ENCODE data around the gene MCM5.
A peak's percentile ranks its signal among the peaks of the same experiment; 100 is the strongest.

The MCM5 gene

DNA sequence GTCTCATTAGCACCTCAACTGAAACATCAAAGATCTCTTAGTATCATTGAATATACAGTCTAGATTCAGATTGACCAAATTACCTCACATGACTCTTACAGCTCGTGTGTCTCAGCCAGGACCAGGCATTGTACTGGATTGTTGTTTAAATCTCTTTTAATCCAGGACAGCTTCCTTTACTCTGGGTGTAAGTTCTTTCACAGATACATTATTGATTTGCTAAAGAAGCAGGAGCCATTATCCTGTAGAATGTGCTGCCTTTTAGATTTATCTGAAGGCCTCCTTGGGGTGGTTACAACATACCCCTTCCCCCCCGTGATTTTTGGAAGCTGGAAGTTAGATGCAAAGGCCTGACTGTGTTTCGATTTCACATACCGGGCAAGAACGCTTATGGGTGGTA is 4.2 kb downstream of the MCM5 start:
- no peak for DNase-seq

DNA sequence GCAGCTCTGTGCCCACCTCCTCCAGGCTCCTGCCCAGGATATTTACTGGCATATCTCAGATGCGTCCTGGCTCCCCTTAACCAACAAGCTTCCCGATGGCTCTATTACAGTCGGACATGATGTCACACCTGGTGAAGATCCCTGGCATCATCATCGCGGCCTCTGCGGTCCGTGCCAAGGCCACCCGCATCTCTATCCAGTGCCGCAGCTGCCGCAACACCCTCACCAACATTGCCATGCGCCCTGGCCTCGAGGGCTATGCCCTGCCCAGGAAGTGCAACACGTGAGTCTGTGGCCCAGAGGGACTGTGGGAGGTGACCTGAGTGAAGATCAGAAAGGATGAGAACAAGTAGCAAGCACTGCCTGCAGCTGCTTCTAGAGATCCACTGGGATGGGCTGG is 6.5 kb downstream of the MCM5 start:
- no peak for DNase-seq

GRCh38 chr22:35407362-35407761 is 7.4 kb downstream of the MCM5 start:
- DNase-seq, result no peak

DNA sequence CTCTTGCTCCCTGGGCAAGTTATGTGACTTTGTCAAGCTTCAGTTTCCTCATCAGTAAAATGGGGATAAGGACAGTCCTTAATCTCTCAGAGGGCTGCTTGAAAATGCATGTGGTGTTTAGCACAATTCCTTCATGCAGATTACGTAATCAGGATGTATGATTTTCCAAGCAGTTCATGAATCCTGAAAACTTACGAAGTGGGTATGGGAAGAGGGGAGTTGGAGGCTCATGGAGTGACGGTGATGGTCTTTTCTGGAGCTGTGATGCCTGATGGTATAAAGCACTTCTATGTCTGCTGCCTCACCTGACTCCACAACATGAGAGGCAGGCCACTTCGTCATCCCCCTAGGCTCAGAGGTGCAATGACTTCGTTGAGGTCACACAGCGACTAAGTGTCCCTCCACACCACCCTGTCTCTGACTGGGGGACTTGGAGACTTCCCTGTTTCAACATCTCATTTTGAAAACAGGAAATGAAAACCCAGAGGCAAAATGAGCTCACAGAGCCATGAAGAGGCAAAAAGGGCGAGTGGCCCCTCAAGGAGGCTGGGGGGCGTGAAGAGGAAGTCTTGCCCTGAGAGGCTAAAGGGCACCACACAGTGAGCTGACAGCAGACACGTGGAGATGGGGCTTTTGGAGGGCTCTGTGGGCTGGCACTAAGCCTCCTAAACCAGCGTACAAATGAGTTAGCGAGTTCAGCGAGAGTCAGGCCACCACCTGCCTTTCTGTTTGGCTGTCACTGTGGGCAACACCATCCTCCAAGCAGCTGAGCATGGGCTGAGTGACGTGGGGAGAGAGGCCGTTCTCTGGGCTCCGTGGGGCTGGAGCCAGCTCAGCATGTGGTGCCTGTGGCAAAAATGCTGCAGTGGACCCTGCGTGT is 10.1 kb downstream of the MCM5 start:
- DNase-seq, result peak; percentile 65

DNA sequence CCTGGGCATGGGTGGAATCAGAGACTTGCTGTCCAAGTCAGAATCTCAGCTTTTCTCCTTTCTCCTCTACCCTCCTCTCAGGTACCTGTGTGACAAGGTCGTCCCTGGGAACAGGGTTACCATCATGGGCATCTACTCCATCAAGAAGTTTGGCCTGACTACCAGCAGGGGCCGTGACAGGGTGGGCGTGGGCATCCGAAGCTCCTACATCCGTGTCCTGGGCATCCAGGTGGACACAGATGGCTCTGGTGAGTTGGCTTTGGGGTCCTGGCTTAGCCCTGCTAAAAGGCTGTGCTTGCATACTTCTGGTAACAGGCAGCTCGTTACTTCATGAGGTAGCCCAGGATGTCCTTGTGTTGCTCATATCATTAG is 10.7 kb downstream of the MCM5 start:
- no peak for DNase-seq

DNA sequence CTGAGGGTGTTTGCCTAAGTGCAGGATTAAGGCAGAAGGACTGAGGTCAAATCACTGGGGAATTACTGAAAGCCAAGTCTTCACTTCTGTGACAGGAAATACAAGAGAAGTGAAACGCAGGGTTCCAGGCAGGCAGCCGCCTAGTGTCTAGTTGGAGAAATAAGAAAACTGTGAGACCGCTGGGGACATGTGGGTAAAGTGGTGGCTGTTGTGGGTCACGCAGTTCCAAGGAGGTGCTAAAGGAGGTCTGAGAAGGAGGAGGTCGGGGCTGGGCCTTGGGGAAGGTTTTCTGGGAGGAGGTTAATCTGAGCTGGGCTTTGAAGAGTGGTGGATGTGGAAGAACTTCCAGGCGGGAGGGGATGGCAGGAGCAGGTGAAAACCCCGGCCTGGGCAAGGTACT is 11.2 kb downstream of the MCM5 start:
- no peak for DNase-seq

- DNase-seq, result no peak
These were observed 13.7 kb downstream of the MCM5 start for GRCh38 chr22:35413624-35414023.

DNA sequence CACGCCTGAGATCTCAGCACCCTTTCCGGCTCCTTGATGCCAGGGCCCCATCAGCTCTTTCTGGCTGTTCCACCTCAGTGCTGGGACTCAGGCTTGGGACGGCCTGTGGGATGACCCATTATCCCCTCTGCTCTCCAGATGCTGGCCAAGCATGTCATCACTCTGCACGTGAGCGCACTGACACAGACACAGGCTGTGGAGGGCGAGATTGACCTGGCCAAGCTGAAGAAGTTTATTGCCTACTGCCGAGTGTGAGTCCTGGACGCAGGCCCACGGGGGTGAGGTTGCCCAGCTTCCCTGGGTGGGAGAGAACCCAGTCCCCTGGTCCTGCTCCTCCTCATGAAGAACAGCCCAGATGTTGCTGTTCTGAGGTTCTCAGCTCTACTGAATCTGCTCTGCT is 17.7 kb downstream of the MCM5 start:
- no peak for DNase-seq

DNA sequence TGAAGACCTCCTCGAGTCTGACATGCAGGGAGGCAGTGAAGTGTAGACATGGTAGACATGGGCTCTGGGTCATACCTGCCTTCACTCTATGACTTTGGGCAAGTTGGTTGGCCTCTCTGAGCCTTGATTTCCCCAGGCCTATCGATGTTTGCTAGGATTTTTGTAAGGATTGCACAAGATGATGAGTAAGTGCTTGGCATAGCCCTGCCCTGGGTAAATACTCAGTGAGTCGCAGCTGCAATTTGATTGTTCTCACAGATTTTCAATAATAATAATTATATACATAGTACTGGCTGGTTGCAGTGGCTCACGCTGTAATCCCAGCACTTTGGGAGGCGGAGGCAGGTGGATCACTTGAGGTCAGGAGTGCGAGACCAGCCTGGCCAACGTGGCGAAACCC is 18.1 kb downstream of the MCM5 start:
- no peak for DNase-seq

GRCh38 chr22:35418731-35419130 is 18.8 kb downstream of the MCM5 start:
- DNase-seq, result no peak

GRCh38 chr22:35419756-35420155 is 19.8 kb downstream of the MCM5 start:
- no peak for DNase-seq

- no peak for DNase-seq
These were observed 21.2 kb downstream of the MCM5 start for GRCh38 chr22:35421121-35421520.

DNA sequence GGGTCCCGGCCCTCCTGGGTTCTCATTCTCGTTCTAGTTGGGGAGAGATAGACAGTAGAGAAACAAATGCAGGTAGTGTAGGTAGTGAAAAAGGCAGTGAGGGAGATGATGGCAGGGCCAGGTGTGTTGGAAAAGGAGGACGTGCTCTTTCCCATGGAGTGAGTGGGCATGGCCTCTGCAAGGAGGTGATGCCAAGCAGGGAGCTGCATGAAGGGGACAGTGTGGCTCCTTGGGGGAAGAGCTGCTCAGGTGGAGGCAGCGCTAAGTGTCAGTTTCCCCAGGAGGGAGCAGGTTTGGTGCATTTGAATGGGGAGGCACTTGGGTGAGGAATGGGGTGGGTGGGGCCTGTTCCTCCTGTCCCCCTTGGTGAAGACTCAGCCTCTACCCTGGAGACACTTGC is 22.2 kb downstream of the MCM5 start:
- DNase-seq, result no peak

- no peak for DNase-seq
These were observed 23.0 kb downstream of the MCM5 start for GRCh38 chr22:35422936-35423335.

- DNase-seq, result no peak
These were observed 24.1 kb downstream of the MCM5 start for GRCh38 chr22:35424081-35424480.

DNA sequence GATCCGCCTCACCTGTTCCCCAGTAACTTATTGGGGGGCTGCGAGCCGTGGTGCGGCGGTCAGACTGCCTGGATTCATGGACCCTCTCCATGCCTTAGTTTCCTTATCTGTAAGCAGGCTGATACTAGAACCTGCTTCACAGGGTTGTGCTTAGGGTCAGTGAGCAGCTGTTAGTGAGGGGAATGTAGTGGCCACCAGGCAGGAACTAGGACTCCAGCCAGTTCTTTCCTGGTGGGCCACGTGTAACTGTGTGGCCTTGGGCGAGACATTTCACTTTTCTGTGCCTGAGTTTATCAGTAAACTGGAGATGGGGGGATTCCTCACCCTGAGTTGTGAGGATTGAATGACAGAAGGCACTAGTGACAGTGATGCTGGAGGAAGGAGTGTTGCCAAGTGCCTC is 24.8 kb downstream of the MCM5 start:
- no peak for DNase-seq

DNA sequence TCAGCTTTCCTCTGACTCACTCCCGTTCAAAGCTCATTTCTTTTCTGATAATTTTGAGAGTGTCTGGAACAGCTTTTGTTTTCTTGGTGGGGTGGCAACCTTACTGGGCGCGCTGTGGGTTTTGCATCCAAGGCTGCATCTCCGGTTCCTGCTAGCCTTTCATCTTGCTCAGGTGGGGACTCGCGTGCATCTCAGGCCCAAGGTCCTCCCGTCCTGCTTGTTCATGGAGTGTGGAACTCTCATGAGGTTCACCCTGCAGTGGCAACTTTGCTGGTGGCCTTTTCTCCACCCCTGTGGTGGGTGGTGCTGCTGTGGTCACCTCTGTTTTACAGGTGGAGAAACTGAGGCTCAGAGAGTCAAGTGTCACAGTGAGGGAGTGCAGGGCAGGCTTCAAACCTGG is 25.6 kb downstream of the MCM5 start:
- DNase-seq, result no peak

GRCh38 chr22:35425971-35426800 is 26.2 kb downstream of the MCM5 start:
- DNase-seq, result no peak

DNA sequence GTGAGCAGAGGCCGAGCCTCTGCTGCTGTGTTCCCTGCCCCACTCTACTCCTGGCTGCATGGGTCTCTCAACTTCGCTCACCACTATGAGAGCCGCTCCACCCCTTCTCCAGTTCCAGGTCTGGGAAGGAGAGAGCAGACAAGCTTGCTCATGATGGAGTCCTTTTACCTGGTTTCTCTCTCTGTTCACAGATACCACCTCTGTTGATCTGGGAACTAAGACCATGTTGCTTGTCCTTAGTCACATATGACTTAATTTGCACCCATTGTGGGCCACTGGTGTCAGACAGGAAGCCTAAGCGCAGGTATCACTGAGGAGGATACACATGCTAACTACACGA is 26.8 kb downstream of the MCM5 start:
- DNase-seq, result no peak

- no peak for DNase-seq
These were observed 31.0 kb downstream of the MCM5 start for GRCh38 chr22:35430897-35431322.

DNA sequence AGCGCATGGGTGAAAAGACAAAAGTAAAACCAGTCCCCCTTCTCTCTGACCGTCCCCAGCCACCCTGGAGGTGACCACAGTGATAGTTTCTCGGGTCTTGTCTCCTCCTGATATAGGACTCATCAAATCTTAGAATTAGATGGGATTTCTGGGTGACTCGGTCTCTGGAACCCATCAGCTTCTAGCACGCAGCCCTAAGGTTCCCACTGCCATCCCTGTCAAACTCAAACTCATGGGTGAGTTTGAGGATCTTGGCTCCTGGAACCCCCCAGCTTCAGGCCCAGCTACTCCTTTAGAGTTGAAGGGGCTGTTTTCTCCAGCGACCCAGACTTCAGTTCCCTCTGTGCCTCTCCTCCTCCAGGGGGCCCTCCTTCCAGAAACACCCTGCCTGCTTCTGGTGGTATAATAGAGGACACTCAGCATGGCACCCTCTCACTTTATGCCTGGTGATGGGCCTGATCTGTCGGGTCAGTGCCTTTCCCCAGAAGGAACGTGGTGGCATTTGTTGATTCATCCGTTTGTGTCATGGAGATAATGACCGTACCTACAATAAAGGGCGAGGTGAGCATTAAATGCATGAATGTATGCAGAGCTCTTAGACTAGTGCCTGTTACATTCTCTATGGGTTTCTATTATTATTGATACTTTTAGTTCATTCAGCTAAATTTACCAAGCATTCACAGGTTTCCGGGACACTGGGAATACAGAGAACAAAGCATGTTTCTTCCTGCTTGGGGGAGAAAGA is 31.7 kb downstream of the MCM5 start:
- no peak for DNase-seq

DNA sequence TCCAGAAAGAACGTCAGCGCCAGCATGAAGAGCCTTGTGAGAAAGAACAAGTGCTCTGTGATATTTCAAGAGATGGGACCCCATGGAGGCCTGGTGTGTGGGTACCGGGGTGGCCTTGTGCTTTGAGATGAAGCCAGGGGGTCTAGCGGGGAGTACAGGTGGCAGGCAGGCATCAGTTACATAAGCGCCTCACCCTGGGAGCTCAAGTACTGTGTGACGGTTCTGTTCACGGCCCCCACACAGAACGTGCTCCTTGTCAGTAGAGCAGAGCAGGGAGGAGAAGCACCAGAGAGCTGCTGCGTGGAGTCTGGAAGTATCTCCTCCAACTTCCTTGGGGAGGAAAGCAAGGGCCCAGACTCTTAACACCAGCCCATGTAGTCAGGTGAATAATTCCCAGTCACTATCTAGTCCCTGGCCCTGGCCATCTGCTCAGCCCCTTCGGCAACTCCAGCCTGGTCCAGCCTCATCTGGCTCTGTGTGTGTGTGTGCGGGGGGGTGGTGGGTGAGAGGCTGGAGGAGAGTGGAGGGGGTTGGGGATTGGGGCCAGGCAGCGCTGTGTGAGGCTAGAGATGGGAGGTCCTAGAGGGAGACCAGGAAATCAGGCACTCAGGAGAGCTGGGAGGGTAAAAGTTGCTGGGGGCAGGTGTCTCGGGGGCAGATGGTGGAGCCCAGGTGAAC is 32.4 kb downstream of the MCM5 start:
- no peak for DNase-seq

GRCh38 chr22:35434061-35434710 is 34.2 kb downstream of the MCM5 start:
- no peak for DNase-seq
